ENCODE results near the gene CHAC1. TPM values are rescaled to one million over a fixed set of nuclear protein-coding genes. Genes with fewer than 3 reads are reported as not detected.
"Not testable (repeated sequence)": the region's sequence is repeated elsewhere in the genome, so short reads cannot be mapped to it uniquely, and the experiment has no call there.

The CHAC1 gene
- total RNA-seq, 2 experiments from 2014 or later, result 0.42 to 0.47 TPM

DNA sequence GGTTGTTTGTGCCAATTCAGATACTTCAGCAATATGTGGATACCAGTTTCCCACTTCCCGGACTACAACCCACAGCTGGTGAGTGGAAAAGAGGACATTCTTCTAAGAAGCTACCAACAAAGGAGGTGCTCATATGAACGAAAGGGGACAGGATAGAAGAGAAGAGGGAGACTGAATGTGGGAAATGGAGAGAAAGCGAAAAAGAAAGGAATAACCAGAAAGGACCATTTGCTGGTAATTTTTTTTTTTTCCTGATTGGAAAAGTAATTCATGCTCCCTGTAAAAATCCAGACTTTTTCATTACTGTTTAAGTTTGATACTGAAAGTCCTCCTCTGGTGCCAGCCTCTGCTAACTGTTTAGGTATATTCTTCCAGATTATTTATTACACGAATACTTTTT lies 1.5 kb upstream of the CHAC1 start:
- intact Hi-C loops (cut with DNase I, micrococcal nuclease), result loop anchor here in 1 of 2 experiments (5.0 to 10.0 kb wide), 6 partner anchors 47 to 453 kb away; partner anchors contain the start of genes CHP1, EXD1, INO80 and KNL1

DNA sequence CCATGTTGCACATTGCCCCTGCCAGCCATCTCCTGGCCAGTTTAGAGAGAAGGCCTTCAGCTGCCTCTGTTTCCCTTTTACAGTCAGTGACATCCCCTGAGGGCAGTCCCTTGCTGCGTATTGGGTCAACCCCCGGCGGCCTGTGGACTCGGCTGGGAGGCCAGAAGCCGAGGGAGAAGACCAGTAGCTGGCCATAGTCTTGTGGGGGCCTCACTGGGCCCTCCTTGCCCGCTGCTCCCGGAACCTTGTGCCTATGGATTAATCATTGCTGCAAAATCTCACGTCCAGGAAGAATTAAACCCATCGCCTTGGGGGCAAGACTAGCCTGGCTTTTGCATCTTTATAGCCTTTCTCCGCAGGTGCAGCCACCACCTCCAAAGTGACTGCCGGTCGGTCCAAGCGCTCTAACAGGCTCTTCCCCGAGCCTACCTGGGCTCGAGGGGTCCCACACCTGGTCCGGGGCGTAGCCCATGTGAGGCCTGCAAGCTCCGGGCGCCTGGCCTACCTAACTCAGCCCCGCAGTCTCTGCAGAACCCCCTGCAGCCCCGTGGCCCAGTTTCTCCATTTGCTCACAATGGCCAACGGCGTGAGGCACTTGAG lies 870 bp upstream of the CHAC1 start:
- DNase-seq, result no peak
- intact Hi-C loops (cut with DNase I, micrococcal nuclease), result loop anchor here in 1 of 2 experiments (5.0 to 10.0 kb wide), 6 partner anchors 48 to 452 kb away; partner anchors contain the start of genes CHP1, EXD1, INO80 and KNL1
- H3K27me3 ChIP-seq (ENCODE audit: control insufficient read depth in 1 of 2, insufficient read depth in 2 of 2, low read length in 2 of 2), result peaks cover 0 to 4% of the 10 kb centered on the region in 2 experiments
- no peak overlapping the region for H3K27ac ChIP-seq (ENCODE audit: low read depth in 1 of 2, low read length in 2 of 2)
- Mint-ChIP-seq H3K4me1 (ENCODE audit: low read depth) (peaks cover 10% of the 10 kb centered on the region), H3K4me3 (peak overlapping the region; percentile 78), H3K36me3 (ENCODE audit: low read depth) (peaks cover 9% of the 10 kb centered on the region), H3K9me3 (no peaks in the 10 kb centered on the region), H3K27ac (no peak overlapping the region), H3K27me3 (no peaks in the 10 kb centered on the region)
- ChIA-PET POLR2A (interaction anchor here (1.0 to 3.6 kb wide), 5 partner anchors 11 to 164 kb away, joined by 3 to 55 read pairs (median 5); partner anchors contain the start of genes INO80 and VPS18), CTCF (interaction anchor here (0.8 to 4.5 kb wide), 7 partner anchors 11 to 93 kb away, joined by 3 to 37 read pairs (median 4); partner anchors contain the start of gene VPS18)
- H3K9me3 ChIP-seq (ENCODE audit: control insufficient read depth in 1 of 2, insufficient read depth in 1 of 2, low read length in 2 of 2), result no peaks in the 10 kb centered on the region
- H3K36me3 ChIP-seq (ENCODE audit: insufficient read depth, low read length), result no peaks in the 10 kb centered on the region
- no peak for ATAC-seq (ENCODE audit: poor library complexity)
- peaks cover 18% of the 10 kb centered on the region for H3K4me1 ChIP-seq (ENCODE audit: insufficient read depth, low read length)
- peak overlapping the region; percentile 81 for H3K4me3 ChIP-seq (ENCODE audit: low read length)
- TF ChIP-seq, protein P1, sequence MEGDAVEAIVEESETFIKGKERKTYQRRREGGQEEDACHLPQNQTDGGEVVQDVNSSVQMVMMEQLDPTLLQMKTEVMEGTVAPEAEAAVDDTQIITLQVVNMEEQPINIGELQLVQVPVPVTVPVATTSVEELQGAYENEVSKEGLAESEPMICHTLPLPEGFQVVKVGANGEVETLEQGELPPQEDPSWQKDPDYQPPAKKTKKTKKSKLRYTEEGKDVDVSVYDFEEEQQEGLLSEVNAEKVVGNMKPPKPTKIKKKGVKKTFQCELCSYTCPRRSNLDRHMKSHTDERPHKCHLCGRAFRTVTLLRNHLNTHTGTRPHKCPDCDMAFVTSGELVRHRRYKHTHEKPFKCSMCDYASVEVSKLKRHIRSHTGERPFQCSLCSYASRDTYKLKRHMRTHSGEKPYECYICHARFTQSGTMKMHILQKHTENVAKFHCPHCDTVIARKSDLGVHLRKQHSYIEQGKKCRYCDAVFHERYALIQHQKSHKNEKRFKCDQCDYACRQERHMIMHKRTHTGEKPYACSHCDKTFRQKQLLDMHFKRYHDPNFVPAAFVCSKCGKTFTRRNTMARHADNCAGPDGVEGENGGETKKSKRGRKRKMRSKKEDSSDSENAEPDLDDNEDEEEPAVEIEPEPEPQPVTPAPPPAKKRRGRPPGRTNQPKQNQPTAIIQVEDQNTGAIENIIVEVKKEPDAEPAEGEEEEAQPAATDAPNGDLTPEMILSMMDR (IDR thresholded peaks at IDR 0.05), result no peak

More for the DNA sequence above, 1.5 kb upstream of the CHAC1 start:
- H3K27ac ChIP-seq (ENCODE audit: low read depth in 1 of 2, low read length in 2 of 2), result no peak overlapping the region
- H3K4me3 Mint-ChIP-seq, result peak overlapping the region; percentile 61
- H3K4me3 ChIP-seq (ENCODE audit: low read length), result no peak overlapping the region
- no peak for DNase-seq
- H3K9me3 ChIP-seq (ENCODE audit: control insufficient read depth in 1 of 2, insufficient read depth in 1 of 2, low read length in 2 of 2), result no peaks in the 10 kb centered on the region
- peaks cover 18% of the 10 kb centered on the region for H3K4me1 ChIP-seq (ENCODE audit: insufficient read depth, low read length)
- H3K36me3 Mint-ChIP-seq (ENCODE audit: low read depth), result peaks cover 9% of the 10 kb centered on the region
- H3K4me1 Mint-ChIP-seq (ENCODE audit: low read depth), result peaks cover 10% of the 10 kb centered on the region
- no peaks in the 10 kb centered on the region for H3K27me3 Mint-ChIP-seq
- H3K36me3 ChIP-seq (ENCODE audit: insufficient read depth, low read length), result no peaks in the 10 kb centered on the region
- peaks cover 0 to 4% of the 10 kb centered on the region in 2 experiments for H3K27me3 ChIP-seq (ENCODE audit: control insufficient read depth in 1 of 2, insufficient read depth in 2 of 2, low read length in 2 of 2)
- no peak for ATAC-seq (ENCODE audit: poor library complexity)
- TF ChIP-seq, protein P1 (IDR thresholded peaks at IDR 0.05), result no peak
- H3K27ac Mint-ChIP-seq, result no peak overlapping the region
- H3K9me3 Mint-ChIP-seq, result no peaks in the 10 kb centered on the region
- CTCF ChIA-PET, result interaction anchor here (0.7 to 4.5 kb wide), 4 partner anchors 10 to 306 kb away, joined by 3 to 37 read pairs (median 12); partner anchors contain the start of gene VPS18
- POLR2A ChIA-PET, result interaction anchor here (3.6 kb wide), 1 partner anchor 10 kb away, joined by 55 read pairs; no protein-coding TSS in a partner anchor

DNA sequence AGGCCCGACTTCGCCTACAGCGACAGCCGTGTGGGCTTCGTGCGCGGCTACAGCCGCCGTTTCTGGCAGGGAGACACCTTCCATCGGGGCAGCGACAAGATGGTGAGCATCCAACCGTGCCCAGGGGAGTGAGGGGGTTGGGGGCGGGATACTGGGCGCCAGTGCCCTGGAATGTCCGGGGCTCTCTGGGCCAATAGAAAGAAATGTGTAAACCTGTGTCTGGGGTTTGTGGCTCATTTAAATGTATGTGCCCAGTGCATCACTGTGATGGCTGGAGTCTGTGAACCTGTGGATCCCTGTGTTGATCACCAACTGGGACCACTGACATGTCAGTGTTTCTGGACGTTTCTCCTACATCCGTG lies 423 bp downstream of the CHAC1 start:
- H3K9me3 Mint-ChIP-seq, result no peaks in the 10 kb centered on the region
- CTCF ChIA-PET, result interaction anchor here (0.5 to 4.5 kb wide), 7 partner anchors 12 to 207 kb away, joined by 3 to 37 read pairs (median 4); partner anchors contain the start of gene VPS18
- H3K27ac Mint-ChIP-seq, result peak overlapping the region; percentile 44
- H3K27ac ChIP-seq (ENCODE audit: low read depth in 1 of 2, low read length in 2 of 2), result no peak overlapping the region
- ATAC-seq (ENCODE audit: poor library complexity) (peak; percentile 8), DNase-seq (no peak)
- no peaks in the 10 kb centered on the region for H3K36me3 ChIP-seq (ENCODE audit: insufficient read depth, low read length)
- intact Hi-C loops (cut with DNase I, micrococcal nuclease), result loop anchor here (1.0 to 10.0 kb wide), 7 partner anchors 11 to 451 kb away; partner anchors contain the start of genes CHP1 (in 1 of the 2), EXD1 (in 1 of the 2), INO80 (in 1 of the 2) and KNL1 (in 1 of the 2)
- H3K9me3 ChIP-seq (ENCODE audit: control insufficient read depth in 1 of 2, insufficient read depth in 1 of 2, low read length in 2 of 2), result no peaks in the 10 kb centered on the region
- peaks cover 9% of the 10 kb centered on the region for H3K36me3 Mint-ChIP-seq (ENCODE audit: low read depth)
- no peaks in the 10 kb centered on the region for H3K27me3 Mint-ChIP-seq
- POLR2A ChIA-PET, result interaction anchor here (0.8 to 3.6 kb wide), 12 partner anchors 11 to 389 kb away, joined by 3 to 55 read pairs (median 3); partner anchors contain the start of genes CCDC32, CHP1, EXD1 and INO80
- peak overlapping the region; percentile 81 for H3K4me3 ChIP-seq (ENCODE audit: low read length)
- TF ChIP-seq, protein P1 (IDR thresholded peaks at IDR 0.05), result no peak
- peaks cover 18% of the 10 kb centered on the region for H3K4me1 ChIP-seq (ENCODE audit: insufficient read depth, low read length)
- H3K27me3 ChIP-seq (ENCODE audit: control insufficient read depth in 1 of 2, insufficient read depth in 2 of 2, low read length in 2 of 2), result peaks cover 0 to 4% of the 10 kb centered on the region in 2 experiments
- peaks cover 10% of the 10 kb centered on the region for H3K4me1 Mint-ChIP-seq (ENCODE audit: low read depth)
- peak overlapping the region; percentile 96 for H3K4me3 Mint-ChIP-seq

DNA sequence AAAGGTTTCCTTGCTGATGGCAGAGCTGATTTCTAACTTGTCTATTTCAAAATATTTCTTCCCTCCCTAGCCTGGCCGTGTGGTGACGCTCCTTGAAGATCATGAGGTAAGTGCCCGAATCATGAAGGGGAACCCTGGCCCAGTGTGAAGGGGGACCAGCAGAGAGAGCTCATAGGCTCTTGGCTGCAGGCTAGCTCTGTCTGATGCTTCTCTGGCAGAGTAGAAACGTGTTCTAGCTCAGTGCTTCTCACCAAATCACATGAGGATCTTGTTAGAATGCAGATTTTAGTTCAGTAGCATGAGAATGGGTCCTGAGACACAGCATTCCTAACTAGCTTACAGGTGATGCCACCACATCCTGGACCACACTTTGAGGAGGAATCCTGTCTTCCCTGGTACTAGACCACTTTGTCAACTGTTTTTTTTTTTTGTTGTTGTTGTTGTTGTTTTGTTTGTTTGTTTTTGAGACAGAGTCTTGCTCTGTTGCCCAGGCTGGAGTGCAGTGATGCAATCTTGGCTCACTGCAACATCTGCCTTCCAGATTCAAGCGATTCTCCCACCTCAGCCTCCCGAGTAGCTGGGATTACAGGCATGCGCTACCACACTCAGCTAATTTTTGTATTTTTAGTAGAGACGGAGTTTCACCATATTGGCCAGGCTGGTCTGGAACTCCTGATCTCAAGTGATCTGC lies 1.0 kb downstream of the CHAC1 start:
- not testable (repeated sequence) for H3K27me3 Mint-ChIP-seq; H3K36me3 ChIP-seq (ENCODE audit: insufficient read depth, low read length); DNase-seq; H3K9me3 ChIP-seq (ENCODE audit: control insufficient read depth in 1 of 2, insufficient read depth in 1 of 2, low read length in 2 of 2); ATAC-seq (ENCODE audit: poor library complexity); H3K27ac ChIP-seq (ENCODE audit: low read depth in 1 of 2, low read length in 2 of 2); H3K4me3 ChIP-seq (ENCODE audit: low read length); H3K36me3 Mint-ChIP-seq (ENCODE audit: low read depth); H3K27me3 ChIP-seq (ENCODE audit: control insufficient read depth in 1 of 2, insufficient read depth in 2 of 2, low read length in 2 of 2); H3K9me3 Mint-ChIP-seq
- intact Hi-C loops (cut with DNase I, micrococcal nuclease), result loop anchor here in 1 of 2 experiments (5.0 to 10.0 kb wide), 6 partner anchors 50 to 450 kb away; partner anchors contain the start of genes CHP1, EXD1, INO80 and KNL1
- H3K27ac Mint-ChIP-seq, result peak overlapping the region; percentile 44
- peaks cover 10% of the 10 kb centered on the region for H3K4me1 Mint-ChIP-seq (ENCODE audit: low read depth)
- peaks cover 18% of the 10 kb centered on the region for H3K4me1 ChIP-seq (ENCODE audit: insufficient read depth, low read length)
- H3K4me3 Mint-ChIP-seq, result peak overlapping the region; percentile 96
- ChIA-PET POLR2A (interaction anchor here (1.0 to 3.6 kb wide), 3 partner anchors 13 to 26 kb away, joined by 3 to 55 read pairs (median 5); no protein-coding TSS in a partner anchor), CTCF (interaction anchor here (1.3 to 4.5 kb wide), 3 partner anchors 13 to 51 kb away, joined by 4 to 37 read pairs (median 20); no protein-coding TSS in a partner anchor)

Measured in CD4-positive, alpha-beta T cell (primary cell).